GM18909 (cell line): ENCODE results near the gene CLSTN3.
"Not testable (repeated sequence)": the region's sequence is repeated elsewhere in the genome, so short reads cannot be mapped to it uniquely, and the experiment has no call there.

Experiments used
- ATAC-seq: cut with Tn5 transposase; IDR thresholded peaks from one replicate; pipeline ENCODE4 v1.9.1; 2021; ENCODE audit warnings: mild to moderate bottlenecking; ENCODE audit not compliant: unreplicated experiment, poor library complexity

CLSTN3 gene

GRCh38 chr12:7103837-7104584, 26.2 kb upstream of the CLSTN3 start:
- no peak for ATAC-seq

- ATAC-seq, result no peak
These were observed 24.1 kb upstream of the CLSTN3 start for GRCh38 chr12:7106082-7106481.

- ATAC-seq, result not testable (repeated sequence)
These were observed 23.0 kb upstream of the CLSTN3 start for GRCh38 chr12:7107181-7107580.

- no peak for ATAC-seq
These were observed 22.6 kb upstream of the CLSTN3 start for GRCh38 chr12:7107636-7108002.

GRCh38 chr12:7108003-7108795, 22.0 kb upstream of the CLSTN3 start:
- ATAC-seq, result peak; percentile 91

GRCh38 chr12:7108796-7109571, 21.2 kb upstream of the CLSTN3 start, which contains the start of gene C1RL:
C1RL (minus strand) TSS chr12:7109214; CDS start chr12:7109180, 34 bp downstream.
- ATAC-seq, result no peak

- no peak for ATAC-seq
These were observed 20.6 kb upstream of the CLSTN3 start for GRCh38 chr12:7109572-7109920.

GRCh38 chr12:7110661-7111060, 19.5 kb upstream of the CLSTN3 start:
- ATAC-seq, result no peak

- no peak for ATAC-seq
These were observed 18.1 kb upstream of the CLSTN3 start for GRCh38 chr12:7112041-7112440.

- ATAC-seq, result no peak
These were observed 16.7 kb upstream of the CLSTN3 start for GRCh38 chr12:7113389-7113871.

- ATAC-seq, result no peak
These were observed 16.2 kb upstream of the CLSTN3 start for GRCh38 chr12:7114008-7114407.

- ATAC-seq, result no peak
These were observed 15.3 kb upstream of the CLSTN3 start for GRCh38 chr12:7114851-7115250.

- ATAC-seq, result no peak
These were observed 14.0 kb upstream of the CLSTN3 start for GRCh38 chr12:7116196-7116595.

GRCh38 chr12:7116916-7117315, 13.3 kb upstream of the CLSTN3 start:
- no peak for ATAC-seq

- no peak for ATAC-seq
These were observed 12.5 kb upstream of the CLSTN3 start for GRCh38 chr12:7117670-7118069.

GRCh38 chr12:7118881-7119280, 11.3 kb upstream of the CLSTN3 start:
- no peak for ATAC-seq

- no peak for ATAC-seq
These were observed 10.0 kb upstream of the CLSTN3 start for GRCh38 chr12:7120166-7120565.

GRCh38 chr12:7121324-7121723, 8.8 kb upstream of the CLSTN3 start:
- ATAC-seq, result no peak

- ATAC-seq, result no peak
These were observed 7.1 kb upstream of the CLSTN3 start for GRCh38 chr12:7122811-7123769.
